Stimulated activated CD4-positive, alpha-beta T cell treated with anti-CD3 and anti-CD28 coated beads, TNF-alpha, amount 100 ng/mL, for 1 hour (primary cell): Measurements from ENCODE around the gene VAPB.
"Not testable (repeated sequence)": the region's sequence is repeated elsewhere in the genome, so short reads cannot be mapped to it uniquely, and the experiment has no call there.

Experiments used
- DNase-seq, 3 donors: peaks; one replicate each; pipeline ENCODE4 v3.0.0-alpha.2; 2020; ENCODE audit warnings: low read depth in 3 of 3, low spot score in 1 of 3

Gene VAPB

DNA sequence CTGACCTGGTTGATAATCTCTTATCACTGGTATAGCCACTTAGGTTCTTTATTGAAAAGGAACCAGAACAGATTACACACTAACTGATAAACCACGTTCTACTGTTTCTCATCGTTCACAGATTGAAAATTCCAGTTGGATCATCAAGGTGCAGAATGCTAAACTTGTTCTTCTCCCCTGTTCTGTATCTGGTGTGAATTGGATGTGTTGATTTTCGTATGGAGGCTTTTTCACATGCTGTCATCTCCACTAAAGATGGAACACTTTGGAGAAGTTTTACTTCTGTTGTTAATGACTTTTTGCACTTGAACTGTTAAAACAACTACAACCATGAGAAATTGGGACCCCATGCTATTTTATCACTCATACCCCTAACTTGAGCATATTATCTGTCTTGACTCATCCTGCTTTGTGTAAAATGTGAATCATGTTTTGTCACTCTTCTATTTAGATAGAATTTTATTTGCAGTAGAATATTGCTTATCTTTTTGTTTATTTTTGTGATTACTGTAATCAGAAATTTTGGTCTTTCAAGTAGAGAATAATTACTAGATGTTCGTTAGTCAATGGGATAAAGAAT is 17.5 kb downstream of the VAPB start:
- no peak for DNase-seq

DNA sequence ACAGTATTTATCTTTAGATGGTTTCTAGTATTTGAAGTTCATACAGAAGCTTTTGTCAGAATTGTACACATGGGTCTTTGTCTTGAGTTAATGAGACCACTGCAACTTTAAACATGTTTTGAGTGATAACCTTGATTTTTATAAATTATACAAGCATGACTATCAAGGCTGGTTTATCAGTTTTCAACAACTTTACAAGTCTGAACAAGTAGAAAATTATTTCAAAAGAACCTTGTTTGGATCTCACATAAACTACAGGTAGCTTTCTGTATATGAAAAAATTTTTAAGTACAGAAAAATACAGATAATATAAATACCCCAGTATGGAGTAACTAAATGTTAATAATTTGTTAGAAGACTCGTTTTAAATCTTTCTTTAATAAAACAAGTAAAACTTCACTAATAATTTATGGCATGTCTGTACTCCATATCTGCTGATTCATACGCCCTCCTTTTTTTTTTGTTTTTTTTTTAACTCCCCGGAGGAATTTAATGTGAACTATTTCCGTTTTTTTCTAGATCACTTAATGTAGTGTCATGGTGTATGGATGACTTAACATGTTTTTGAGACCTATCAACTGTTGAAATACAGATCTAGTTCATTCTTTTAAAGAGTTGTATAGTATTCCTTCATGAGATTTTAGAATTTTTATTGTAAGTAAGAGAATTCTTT is 18.3 kb downstream of the VAPB start:
- DNase-seq = no peak

DNA sequence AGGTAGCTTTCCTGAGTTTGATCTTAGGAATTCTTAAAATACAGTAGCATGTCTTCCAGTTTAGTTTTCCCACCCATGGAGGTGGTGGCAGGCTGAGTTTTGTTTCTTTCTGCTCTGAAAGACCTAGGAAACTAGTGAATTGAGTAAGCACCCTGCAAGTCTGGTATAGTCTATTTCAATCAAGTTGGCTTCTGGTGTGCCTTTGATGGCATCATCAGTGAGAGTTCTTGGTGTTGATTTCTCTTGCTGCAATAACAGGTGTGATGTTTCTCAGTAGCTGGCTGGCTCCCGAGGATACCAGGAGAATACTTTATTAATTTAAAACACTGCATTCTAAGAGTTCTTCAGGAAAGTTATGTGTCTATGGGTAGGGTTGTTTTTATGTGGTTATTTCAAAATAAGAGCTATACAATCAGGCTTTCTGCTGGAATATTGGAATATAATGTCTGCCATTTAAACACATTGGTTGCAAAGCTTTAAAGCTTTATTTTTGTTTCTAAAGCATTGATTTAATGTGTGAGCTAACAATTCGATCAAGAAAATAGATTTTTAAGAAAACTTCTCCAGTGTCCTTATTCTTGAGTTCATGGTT is 19.0 kb downstream of the VAPB start:
- no peak for DNase-seq

DNA sequence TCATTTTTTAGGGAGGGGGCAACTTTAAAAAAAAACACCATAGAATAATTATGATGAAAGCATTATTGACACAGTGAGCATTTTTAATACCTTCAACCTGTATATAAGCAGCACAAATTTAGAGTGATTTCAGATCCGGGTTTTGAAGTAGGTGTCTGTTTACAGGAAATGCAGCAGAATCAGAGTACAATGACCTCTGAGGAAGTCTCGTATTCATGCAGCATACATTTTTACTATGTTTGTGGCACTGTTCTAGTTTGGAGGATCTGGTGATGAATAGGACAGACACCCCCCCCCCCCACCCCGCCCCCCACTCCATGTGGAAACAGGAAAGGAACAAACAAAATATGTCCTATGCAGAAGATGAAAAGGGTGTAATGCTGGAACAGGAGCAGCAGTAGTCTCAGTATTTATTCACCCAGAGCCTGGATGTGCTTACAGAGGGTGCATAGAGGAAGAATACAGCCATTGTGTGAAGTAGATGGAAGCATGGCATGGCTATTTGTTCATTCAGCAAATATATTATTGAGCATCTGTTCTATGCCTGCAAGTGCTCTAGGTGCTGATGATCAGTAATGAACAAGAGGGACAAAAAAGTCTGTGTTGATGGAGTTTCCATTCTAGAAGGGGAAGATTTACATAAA is 19.7 kb downstream of the VAPB start:
- DNase-seq = no peak

DNA sequence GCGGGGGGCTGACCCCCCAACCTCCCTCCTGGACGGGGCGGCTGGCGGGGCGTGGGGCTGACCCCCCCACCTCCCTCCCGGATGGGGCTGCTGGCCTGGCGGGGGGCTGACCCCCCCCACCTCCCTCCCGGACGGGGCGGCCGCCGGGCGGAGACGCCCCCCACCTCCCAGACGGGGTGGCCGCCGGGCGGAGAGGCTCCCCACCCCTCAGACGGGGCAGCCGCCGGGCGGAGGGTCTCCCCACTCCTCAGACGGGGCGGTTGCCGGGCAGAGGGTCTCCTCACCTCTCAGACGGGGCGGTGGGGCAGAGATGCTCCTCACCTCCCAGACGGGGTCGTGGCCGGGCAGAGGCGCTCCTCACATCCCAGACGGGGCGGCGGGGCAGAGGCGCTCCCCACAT is 25.2 kb downstream of the VAPB start:
- DNase-seq = not testable (repeated sequence)

DNA sequence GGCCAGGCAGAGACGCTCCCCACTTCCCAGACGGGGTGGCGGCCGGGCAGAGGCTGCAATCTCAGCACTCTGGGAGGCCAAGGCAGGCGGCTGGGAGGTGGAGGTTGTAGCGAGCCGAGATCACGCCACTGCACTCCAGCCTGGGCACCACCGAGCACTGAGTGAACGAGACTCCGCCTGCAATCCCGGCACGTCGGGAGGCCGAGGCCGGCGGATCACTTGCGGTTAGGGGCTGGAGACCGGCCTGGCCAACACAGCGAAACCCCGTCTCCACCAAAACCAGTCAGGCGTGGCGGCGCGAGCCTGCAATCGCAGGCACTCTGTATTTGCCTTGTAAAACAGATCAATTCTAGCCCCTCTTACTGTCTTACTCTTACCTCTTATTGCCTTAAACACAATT is 25.8 kb downstream of the VAPB start:
- DNase-seq = not testable (repeated sequence)

DNA sequence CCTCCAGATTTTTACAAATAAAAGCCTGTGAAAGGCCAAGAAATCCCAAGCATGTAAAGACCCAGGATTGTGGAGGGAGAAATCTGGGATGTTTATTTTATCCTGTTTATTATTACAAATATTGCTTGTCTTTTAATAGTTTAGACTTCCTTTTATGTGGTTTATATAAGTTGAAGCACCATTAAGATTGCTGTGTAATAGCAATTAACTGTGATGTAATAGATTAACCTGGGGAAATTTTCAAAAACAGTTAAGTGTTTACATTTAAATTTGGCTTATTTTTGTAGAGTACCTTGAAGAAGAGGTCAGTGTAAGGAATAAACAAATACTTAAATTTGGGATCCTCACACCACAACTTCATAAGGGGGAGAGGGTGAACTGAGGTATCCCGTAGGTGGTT is 27.0 kb downstream of the VAPB start:
- DNase-seq = no peak

DNA sequence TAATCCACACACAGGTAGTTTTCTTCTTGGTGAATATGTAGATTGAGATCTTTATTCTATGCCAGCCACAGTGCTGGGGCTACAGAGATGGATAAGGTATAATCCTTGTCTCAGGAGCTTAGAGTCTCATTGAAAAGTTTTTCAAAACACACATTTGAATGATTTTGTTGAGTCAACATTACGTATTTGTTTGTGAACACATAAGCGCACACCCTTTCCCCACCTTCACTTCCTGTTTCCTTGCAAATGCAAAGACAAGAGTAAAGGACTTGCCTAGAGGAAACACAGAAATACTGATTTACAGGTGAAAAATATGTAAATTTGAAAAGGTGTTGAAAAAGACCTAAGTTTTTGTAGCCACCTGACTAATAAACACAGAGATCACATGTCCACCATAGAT is 27.8 kb downstream of the VAPB start:
- DNase-seq = no peak

DNA sequence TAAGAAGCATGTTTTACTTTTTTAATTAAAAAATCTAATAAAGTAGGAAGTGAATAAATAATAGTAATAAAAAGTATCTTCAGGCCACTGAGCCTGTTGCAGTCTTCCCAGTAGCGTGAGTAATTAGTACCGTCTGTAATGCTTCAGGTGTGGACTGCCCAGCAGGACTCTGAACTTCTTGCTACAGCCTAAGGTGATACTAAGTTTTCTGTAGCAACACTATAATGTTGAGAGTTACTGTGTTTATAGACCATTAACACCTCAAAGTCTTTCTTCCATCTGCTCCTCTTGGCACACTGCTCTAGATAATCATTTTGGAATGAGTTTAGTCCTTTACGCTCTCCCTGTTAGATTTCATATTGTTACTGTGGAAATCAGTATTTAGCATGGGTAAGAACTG is 28.4 kb downstream of the VAPB start:
- no peak for DNase-seq

DNA sequence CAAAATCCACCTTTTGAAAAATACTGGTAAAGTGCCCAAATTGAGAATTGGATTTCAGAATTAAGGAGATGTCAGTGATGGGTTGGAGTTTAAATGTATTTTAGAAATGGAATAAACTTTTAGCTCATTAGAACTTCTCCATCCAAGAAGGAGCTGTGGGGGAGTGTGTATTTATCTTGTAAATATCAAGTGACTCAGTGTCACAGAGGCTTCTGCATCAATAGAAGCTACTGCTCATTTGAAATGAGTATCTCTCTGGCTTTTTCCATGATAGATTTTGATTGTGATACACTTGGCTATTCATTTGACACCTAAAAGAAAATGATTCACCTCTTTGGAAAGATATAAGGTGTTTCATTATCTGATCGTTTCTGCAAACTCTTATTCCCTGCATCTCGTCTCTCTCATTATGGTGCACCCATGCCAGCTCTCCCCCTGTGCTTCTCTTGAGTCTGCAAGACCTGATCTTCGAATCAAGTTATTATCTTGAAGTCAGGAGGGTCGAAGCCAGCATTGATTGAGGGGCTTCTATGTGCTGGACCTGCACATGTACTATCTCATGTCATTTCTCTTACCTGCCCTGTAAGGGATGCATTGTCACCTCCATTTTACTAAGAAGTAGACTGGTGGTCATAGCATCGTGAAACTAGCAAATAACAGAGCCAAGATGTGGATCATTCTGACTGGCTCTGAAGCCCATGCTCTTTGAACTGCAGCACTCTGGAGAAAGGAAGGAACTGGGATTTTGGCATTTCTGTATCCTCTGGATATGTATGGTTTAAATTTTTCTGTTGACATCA is 30.1 kb downstream of the VAPB start:
- DNase-seq = no peak

DNA sequence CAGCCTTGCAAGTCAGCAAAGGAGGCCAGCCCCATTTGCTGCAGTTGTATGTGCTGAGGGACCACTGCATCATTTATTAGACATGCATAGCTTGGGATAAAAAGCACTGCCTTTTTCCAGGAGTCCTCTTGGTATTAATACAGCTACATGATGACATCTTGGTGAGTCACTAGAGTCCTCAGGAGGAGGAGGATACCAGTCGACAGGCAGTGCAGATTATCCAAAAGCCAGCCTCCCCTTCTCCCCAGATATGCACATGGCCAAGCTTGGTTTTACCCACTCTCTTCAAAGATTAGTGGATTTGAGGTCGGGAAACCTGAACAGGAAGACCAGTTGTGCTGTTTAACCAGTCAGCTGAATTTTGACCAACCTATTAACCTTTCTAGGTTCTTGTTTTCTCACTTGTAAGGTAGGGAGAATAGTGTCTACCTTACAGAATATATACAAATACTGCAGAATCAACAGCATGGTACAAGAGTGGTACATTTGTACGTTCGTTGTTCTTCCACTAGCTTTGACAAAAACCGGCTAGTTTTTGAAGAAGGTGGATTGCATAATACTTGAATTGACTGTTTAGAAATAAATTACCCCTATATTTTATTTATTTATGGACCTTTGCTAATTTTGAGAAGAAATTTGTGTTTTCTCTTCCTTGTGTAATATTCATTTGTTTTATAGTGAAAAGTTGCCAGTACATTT is 31.9 kb downstream of the VAPB start:
- no peak for DNase-seq

DNA sequence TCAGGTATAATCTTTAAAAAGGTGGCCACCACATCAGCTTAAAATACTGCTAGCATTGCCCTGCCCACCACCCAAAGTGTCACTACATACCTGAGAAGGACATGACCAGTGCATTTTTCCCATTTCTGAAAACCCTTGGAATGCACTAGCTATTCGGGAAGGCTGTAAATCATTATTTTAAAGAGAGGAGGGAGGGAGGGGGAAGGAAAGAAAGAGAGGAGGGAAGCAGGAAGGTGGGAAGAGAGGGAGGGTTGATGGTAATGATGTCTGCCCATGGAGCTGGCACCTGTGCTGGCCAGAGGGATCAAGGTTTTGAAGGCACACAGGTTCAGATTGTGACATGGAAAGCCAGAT is 32.4 kb downstream of the VAPB start:
- DNase-seq = no peak

DNA sequence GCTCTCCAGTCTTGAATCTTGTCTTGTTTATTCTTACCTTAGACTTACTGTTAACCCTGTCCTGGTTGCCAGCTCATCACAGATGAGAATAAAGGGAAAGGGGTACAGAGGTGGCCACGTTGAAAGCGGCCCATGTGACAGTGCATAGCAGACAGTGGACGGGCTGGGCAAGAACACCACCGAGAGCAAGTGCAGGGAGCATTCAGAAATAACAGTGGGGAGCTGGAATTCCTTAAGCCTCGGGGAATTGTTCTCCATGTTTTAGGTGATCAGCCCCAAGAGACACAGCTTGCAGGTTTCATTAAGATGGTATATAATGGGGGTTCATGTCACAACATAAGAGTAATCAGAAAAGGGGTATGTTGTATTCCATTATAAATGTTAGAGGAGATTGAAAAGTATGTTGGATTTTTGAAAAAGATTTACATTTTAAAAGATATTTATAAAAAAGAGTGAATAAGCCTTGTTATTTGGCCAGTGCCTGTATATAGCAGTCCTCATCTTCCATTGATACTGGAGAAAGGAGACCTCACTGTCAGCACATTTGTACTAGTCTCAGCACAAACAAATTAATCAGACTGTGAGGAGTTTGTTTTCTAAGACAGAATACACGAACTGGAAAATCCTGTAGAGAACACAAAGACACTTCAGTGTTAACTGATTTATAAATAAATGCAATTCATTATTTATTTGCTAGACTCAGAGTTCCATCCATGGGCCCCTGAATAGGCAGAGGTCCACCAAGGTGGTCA is 35.4 kb downstream of the VAPB start:
- no peak for DNase-seq

DNA sequence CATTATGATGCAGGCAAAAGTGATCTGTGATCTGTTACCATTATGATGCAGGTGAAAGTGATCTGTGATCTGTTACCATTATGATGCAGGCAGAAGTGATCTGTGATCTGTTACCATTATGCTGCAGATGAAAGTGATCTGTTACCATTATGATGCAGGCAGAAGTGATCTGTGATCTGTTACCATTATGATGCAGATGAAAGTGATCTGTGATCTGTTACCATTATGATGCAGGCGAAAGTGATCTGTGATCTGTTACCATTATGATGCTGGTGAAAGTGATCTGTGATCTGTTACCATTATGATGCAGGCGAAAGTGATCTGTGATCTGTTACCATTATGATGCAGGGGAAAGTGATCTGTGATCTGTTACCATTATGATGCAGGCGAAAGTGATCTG is 38.5 kb downstream of the VAPB start:
- not testable (repeated sequence) for DNase-seq

DNA sequence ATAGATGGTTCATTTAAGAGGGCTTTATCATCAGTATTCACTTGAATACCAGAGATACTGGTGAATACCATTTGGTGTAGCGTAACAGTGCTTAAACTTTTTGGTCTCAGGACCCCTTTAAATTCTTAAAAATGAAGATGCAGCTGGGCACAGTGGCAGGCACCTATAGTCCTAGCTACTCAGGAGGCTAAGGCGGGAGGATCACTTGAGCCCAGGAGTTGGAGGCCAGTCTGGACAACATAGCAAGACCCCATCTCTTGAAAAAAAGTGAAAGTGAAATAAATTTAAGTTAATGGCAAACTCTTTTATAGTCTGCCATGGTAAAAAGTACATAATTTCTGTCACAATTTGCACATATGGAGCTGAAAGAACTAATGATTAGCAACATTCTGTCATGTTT is 39.3 kb downstream of the VAPB start:
- no peak for DNase-seq

DNA sequence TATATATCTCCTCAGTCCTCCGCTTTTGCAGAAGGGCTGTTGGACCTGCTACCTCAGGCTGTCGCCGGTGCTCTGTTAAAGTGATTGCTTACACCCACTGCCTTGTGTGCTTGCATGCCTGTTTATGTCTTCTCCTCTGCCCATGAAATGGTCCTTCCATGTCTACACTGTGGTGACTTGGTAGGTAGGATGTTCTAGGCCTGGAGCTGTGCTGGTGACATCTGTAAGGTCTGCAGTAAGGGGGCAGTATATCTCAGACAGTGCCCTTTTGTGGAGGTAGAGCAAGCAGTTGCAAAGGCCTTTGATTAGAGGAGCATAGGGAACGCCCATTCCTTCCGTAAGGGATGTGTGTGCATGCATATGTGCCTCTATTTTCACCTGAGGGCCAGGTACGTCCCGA is 40.3 kb downstream of the VAPB start:
- no peak for DNase-seq

DNA sequence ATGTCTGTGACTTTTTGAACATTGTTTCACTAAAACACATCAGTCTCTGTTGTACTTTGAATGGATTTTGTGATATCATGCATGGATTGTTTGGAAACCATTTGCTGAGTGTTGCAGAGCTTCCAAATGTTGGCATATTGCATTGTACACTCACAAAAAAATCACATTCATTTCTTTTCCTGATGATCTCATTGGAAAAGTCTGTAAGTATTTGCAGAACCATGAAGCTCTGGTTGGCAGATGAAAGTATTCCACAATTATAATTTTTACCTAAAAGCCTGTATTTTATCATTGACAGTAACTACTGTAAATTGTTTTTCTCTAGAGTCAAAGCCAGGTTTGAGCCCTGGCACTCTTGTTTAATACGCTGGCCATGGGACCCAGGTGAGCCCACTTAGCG is 42.1 kb downstream of the VAPB start:
- DNase-seq = no peak

DNA sequence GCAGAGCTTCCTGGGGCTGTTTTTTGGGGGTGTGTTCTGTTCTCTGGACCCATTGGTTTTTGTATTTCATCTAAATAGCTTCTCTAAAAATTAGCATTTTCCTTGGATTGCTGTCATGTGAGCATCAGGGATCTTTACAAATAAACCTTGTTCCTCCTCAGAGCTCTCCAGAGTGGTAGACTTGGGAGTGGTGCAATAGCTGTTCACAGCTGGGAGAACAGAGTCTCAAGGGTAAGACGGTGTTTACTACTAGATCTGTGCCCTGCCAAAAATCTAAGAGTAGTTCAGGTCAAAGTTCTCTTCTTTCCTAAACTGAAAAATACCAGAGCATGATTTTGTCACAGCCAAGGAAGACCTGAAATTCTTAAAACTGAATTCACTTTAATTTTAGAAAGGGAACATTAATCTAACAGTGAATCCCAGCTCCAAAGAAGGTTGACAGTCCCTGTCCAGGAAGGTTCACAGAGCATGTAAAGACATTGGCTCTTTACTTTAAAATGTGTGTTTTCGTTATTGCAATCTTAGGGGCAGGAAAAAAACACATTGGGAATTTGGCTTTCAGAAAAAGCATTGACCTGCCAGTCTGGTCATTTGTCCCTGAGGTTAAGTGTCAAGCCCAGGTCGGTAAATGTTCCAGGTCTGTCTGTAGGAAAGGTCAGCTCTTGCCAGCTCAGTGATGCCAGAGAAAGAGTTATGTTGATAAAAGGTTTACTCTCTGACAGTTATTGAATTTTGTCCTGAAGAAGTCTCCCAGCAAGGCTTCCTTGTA is 43.3 kb downstream of the VAPB start:
- DNase-seq = no peak

DNA sequence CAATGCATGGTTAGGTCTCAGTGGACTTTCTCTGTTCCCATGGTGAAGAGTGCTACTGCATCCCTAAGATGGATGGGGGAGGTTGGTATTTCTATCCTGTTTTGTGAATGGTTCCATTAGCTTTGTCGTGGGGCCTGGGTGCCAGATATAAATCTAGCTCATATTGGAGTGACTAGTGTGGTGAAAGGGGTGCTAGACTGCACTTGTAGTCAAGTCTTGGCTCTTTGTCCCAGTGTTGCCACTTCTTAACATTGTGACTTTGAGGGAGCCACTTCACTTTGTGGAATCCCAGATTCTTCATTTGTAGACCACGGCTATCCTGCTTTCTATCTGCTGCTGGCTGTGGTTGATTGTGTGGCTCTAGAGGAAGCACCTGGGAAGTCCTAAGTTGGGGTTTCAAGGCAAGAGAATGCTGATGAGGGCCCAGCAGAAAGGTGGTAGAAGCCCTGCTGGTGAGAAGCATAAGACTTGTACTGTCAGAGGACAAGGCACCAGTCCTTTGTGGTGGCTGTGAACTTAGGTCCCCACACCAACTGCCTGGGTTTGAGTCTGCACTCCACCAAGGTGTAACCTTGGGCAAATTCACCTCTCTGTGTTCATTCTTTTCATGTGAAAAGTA is 44.1 kb downstream of the VAPB start:
- DNase-seq = no peak
